DND-41 (cell line): ENCODE data around the gene WFIKKN2.

Source experiments
- EZH2 ChIP-seq: IDR thresholded peaks from 3 replicates; pipeline ENCODE4 v1.6.1; 2012; ENCODE audit warnings: borderline replicate concordance, low read depth, mild to moderate bottlenecking, moderate library complexity, low read length, inconsistent platforms; ENCODE audit not compliant: severe bottlenecking
- TF ChIP-seq, protein P1 (sequence below): IDR thresholded peaks from 2 replicates; pipeline ENCODE4 v1.5.1; 2012; ENCODE audit warnings: borderline replicate concordance, low read length, moderate library complexity, mild to moderate bottlenecking; ENCODE audit not compliant: poor library complexity, severe bottlenecking; ENCODE audit errors: extremely low read depth

DNA sequence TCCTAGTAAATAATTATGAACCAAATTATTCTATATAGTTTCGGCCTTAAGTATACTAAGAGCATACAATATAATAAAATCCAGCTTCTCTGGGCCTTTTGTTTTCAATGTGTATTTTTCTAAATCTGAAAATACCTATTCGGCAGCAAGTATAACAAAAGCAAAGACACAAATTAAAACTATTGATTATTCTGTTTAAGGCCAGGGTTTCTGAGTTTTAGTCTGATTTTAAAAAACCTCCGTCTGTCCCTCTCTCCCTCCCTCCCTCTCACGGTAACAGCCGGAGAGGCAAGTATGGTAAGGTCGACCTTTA lies 29.3 kb downstream of the WFIKKN2 start:
- TF ChIP-seq, protein P1, sequence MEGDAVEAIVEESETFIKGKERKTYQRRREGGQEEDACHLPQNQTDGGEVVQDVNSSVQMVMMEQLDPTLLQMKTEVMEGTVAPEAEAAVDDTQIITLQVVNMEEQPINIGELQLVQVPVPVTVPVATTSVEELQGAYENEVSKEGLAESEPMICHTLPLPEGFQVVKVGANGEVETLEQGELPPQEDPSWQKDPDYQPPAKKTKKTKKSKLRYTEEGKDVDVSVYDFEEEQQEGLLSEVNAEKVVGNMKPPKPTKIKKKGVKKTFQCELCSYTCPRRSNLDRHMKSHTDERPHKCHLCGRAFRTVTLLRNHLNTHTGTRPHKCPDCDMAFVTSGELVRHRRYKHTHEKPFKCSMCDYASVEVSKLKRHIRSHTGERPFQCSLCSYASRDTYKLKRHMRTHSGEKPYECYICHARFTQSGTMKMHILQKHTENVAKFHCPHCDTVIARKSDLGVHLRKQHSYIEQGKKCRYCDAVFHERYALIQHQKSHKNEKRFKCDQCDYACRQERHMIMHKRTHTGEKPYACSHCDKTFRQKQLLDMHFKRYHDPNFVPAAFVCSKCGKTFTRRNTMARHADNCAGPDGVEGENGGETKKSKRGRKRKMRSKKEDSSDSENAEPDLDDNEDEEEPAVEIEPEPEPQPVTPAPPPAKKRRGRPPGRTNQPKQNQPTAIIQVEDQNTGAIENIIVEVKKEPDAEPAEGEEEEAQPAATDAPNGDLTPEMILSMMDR: no peak
- no peak for TF ChIP-seq EZH2
